HepG2 (cell line): ENCODE data around the gene ACACA. TPM values are rescaled to one million over a fixed set of nuclear protein-coding genes. Genes with fewer than 3 reads are reported as not detected.
A peak's percentile ranks its signal among the peaks of the same experiment; 100 is the strongest.

Source experiments
- ATAC-seq: fragments of 200-7000 bp; cut with Tn5 transposase; 3 replicates; pipeline ENCODE4 v1.9.1; 2020; ENCODE audit warnings: mild to moderate bottlenecking, moderate library complexity
- BruUV-seq: library from RNA; stranded (reverse); fragments of 400-500 nt; replicated peaks from 2 replicates; lab custom pipeline; 2021; lab: Mats Ljungman, UMichigan
- CTCF ChIA-PET: fragments of 300-600 bp; formaldehyde crosslinking; extraction: SDS; loops from one replicate; lab custom pipeline; 2021; ENCODE audit warnings: low total read pairs, inconsistent platforms, low intra/inter-chr PET ratio; lab: Yijun Ruan, JAX
- POLR2A ChIA-PET: fragments of 350-600 bp; sonication (Branson Sonifier 250); formaldehyde crosslinking; loops from one replicate; lab custom pipeline; 2020; ENCODE audit warnings: antibody characterized with exemption, inconsistent platforms; lab: Yijun Ruan, JAX
- DNase-seq: peaks from one replicate; pipeline ENCODE4 v3.0.0-alpha.2; 2015; ENCODE audit warnings: low spot score
- FAIRE-seq: peaks from 3 replicates; lab custom pipeline; 2011; peaks lifted over from hg19 to GRCh38; lab: Jason Lieb, UNC
- H2AFZ ChIP-seq: one replicate; pipeline ENCODE4 v1.6.1; 2011; ENCODE audit warnings: low read length, inconsistent platforms
- H3K27ac ChIP-seq: fragments of 300-600 bp; 3 replicates; pipeline ENCODE4 v1.8.0; 2011; ENCODE audit warnings: mixed run types, mild to moderate bottlenecking, mixed read lengths, low read length, inconsistent platforms; ENCODE audit not compliant: insufficient read depth; ENCODE audit errors: extremely low read length
- H3K27me3 ChIP-seq, 2 experiments: fragments of 200-600 bp in 1 of 2; 2 replicates in 1 of 2; 3 replicates in 1 of 2; pipeline versions ENCODE4 v1.6.0 to v1.8.0; 2011; ENCODE audit warnings: low read length in 2 of 2, mild to moderate bottlenecking in 2 of 2, moderate library complexity in 2 of 2, inconsistent platforms in 1 of 2; ENCODE audit not compliant: insufficient read depth in 2 of 2, control insufficient read depth in 1 of 2
- H3K36me3 ChIP-seq, 2 experiments: fragments of 200-600 bp in 1 of 2; replicated peaks in 1 of 2; 2 replicates in 1 of 2; 3 replicates in 1 of 2; pipeline versions ENCODE4 v1.5.1 to v1.8.0; 2011; ENCODE audit warnings: low read length in 2 of 2, inconsistent platforms in 1 of 2; ENCODE audit not compliant: insufficient read depth in 2 of 2, control insufficient read depth in 1 of 2
- H3K4me1 ChIP-seq: 2 replicates; pipeline ENCODE4 v1.5.1; 2012; ENCODE audit warnings: low read length, inconsistent platforms; ENCODE audit not compliant: insufficient read depth
- H3K4me2 ChIP-seq: 2 replicates; pipeline ENCODE4 v1.6.0; 2011; ENCODE audit warnings: low read depth, low read length, inconsistent platforms
- H3K4me3 ChIP-seq, 3 experiments: fragments of 200-600 bp in 1 of 3; sonication (generic), shearing (Covaris generic) in 1 of 3; replicated peaks in 1 of 3; 2 replicates each; pipeline ENCODE4 v1.5.1; 2011 to 2016; ENCODE audit warnings: low read length in 3 of 3, inconsistent platforms in 2 of 3, low read depth in 2 of 3, mild to moderate bottlenecking in 2 of 3, control low read depth in 1 of 3, mixed read lengths in 1 of 3; ENCODE audit not compliant: insufficient read depth in 1 of 3
- H3K79me2 ChIP-seq: one replicate; pipeline ENCODE4 v1.6.1; 2011; ENCODE audit warnings: low read length, inconsistent platforms; ENCODE audit not compliant: insufficient read depth
- H3K9ac ChIP-seq: 2 replicates; pipeline ENCODE4 v1.6.0; 2011; ENCODE audit warnings: mild to moderate bottlenecking, low read depth, low read length, inconsistent platforms; ENCODE audit not compliant: insufficient read depth
- H3K9me3 ChIP-seq: 2 replicates; pipeline ENCODE4 v1.5.1; 2012; ENCODE audit warnings: mild to moderate bottlenecking, low read length
- H4K20me1 ChIP-seq: 2 replicates; pipeline ENCODE4 v1.6.0; 2011; ENCODE audit warnings: inconsistent platforms, mild to moderate bottlenecking, low read length, moderate library complexity; ENCODE audit not compliant: insufficient read depth
- ARID2 ChIP-seq: sonication (generic); formaldehyde crosslinking; IDR thresholded peaks from 2 replicates; pipeline ENCODE4 v1.8.1; 2022; ENCODE audit warnings: mild to moderate bottlenecking, missing genetic modification reagents, borderline replicate concordance
- CAMTA2 ChIP-seq: sonication (generic); formaldehyde crosslinking; IDR thresholded peaks from 2 replicates; pipeline ENCODE4 v1.4.0; 2020; ENCODE audit warnings: mild to moderate bottlenecking, missing genetic modification reagents, borderline replicate concordance
- CEBPB ChIP-seq: IDR thresholded peaks from 2 replicates; pipeline ENCODE4 v1.6.1; 2011; ENCODE audit warnings: low read depth, low read length, improper control_type of control experiment, borderline replicate concordance
- CEBPG ChIP-seq: IDR thresholded peaks from 2 replicates; pipeline ENCODE4 v1.6.1; 2016
- HINFP ChIP-seq: sonication (generic); formaldehyde crosslinking; IDR thresholded peaks from 2 replicates; pipeline ENCODE4 v1.4.0; 2020; ENCODE audit warnings: low read depth, mild to moderate bottlenecking, missing genetic modification reagents
- NAIF1 ChIP-seq: sonication (generic); formaldehyde crosslinking; IDR thresholded peaks from 2 replicates; pipeline ENCODE4 v1.5.0; 2020; ENCODE audit warnings: mild to moderate bottlenecking, missing genetic modification reagents, borderline replicate concordance
- NFRKB ChIP-seq: fragments of 450-650 bp; IDR thresholded peaks from 2 replicates; pipeline ENCODE4 v1.6.1; 2017
- SETDB1 ChIP-seq: sonication (generic); formaldehyde crosslinking; IDR thresholded peaks from 2 replicates; pipeline ENCODE4 v1.5.1; 2020; ENCODE audit warnings: missing genetic modification reagents, mild to moderate bottlenecking, borderline replicate concordance
- TARDBP ChIP-seq: sonication (generic); formaldehyde crosslinking; IDR thresholded peaks from 2 replicates; pipeline ENCODE4 v1.8.0; 2022; ENCODE audit warnings: mild to moderate bottlenecking, missing genetic modification reagents
- YY1 ChIP-seq: IDR thresholded peaks from 2 replicates; pipeline ENCODE4 v1.6.1; 2011; ENCODE audit warnings: low read length, low read depth, moderate library complexity, mild to moderate bottlenecking; ENCODE audit not compliant: insufficient read depth, insufficient replicate concordance
- ZBTB7A ChIP-seq: sonication (generic); formaldehyde crosslinking; IDR thresholded peaks from 2 replicates; pipeline ENCODE4 v1.8.0; 2022; ENCODE audit warnings: mild to moderate bottlenecking, missing genetic modification reagents
- ZNF10 ChIP-seq: sonication (generic); formaldehyde crosslinking; IDR thresholded peaks from 2 replicates; pipeline ENCODE4 v1.4.0; 2020; ENCODE audit warnings: mild to moderate bottlenecking, low read depth, missing genetic modification reagents, borderline replicate concordance
- ZNF282 ChIP-seq: fragments of 450-650 bp; IDR thresholded peaks from 2 replicates; pipeline ENCODE4 v1.6.1; 2018; ENCODE audit not compliant: partially characterized antibody
- ZNF407 ChIP-seq: sonication (generic); formaldehyde crosslinking; IDR thresholded peaks from one replicate; pipeline ENCODE4 v1.5.1; 2020; ENCODE audit warnings: mild to moderate bottlenecking, missing genetic modification reagents; ENCODE audit errors: not compliant biosample characterization
- WGBS: methylation state at CpG from one replicate; pipeline ENCODE4 v1.1.6; 2017; ENCODE audit warnings: low lambda C conversion rate; 5-methylcytosine and 5-hydroxymethylcytosine counted together
- in situ Hi-C: cut with HindIII; loops from 2 replicates; pipeline ENCODE4 v1.10.0; 2017; ENCODE audit warnings: low pct_unique_long_range_greater_than_20kb; ENCODE audit not compliant: extremely low pct_ligation_motif_present
- intact Hi-C: fragments of 100-400 bp; cut with micrococcal nuclease; formaldehyde crosslinking; loops from one replicate; pipeline ENCODE4 v1.10.0; 2022; ENCODE audit not compliant: unreplicated experiment
- polyA plus RNA-seq, 8 experiments: library from polyadenylated mRNA; depleted of rRNA in 3 of 8; stranded (reverse) in 7 of 8; unstranded in 1 of 8; fragments of >200 nt; fragmentation: Illumina TruSeq in 4 of 8; extraction: Trizol in 4 of 8; gene quantifications; 2 replicates each; pipeline versions ENCODE4 v1.2.1 to v1.2.3, GENCODE V29; 2011 to 2016; ENCODE audit warnings: low read depth in 4 of 8, missing spikeins in 1 of 8, mixed read lengths in 1 of 8; ENCODE audit not compliant: insufficient read depth in 1 of 8
- total RNA-seq, 5 experiments: library from RNA; depleted of rRNA; stranded (reverse); fragments of >200 nt; fragmentation: Illumina TruSeq; extraction: Trizol; gene quantifications; 2 replicates each; pipeline ENCODE4 v1.2.3, GENCODE V29; 2016; ENCODE audit warnings: low read depth in 1 of 5

The ACACA gene
- total and polyA plus RNA-seq, 2 of the 13 experiments (the other 11 are each of a cell fraction or from before 2014, with no cell fraction given) = 39.2 to 47.2 TPM

- no peak for TF ChIP-seq HINFP
- TF ChIP-seq CAMTA2 (CRISPR knock-in tag) = no peak
- TF ChIP-seq ZBTB7A = no peak
- TF ChIP-seq NAIF1 (CRISPR knock-in tag) = no peak
- TF ChIP-seq YY1 = no peak
- TF ChIP-seq ZNF10 (CRISPR knock-in tag) = no peak
These were observed 45.1 kb downstream of the ACACA start (continued) for GRCh38 chr17:37361543-37361942.

- H3K9me3 ChIP-seq = no peaks in the 10 kb centered on the region
- H3K4me3 ChIP-seq = no peak overlapping the region
- ATAC-seq (no peak), DNase-seq (no peak), FAIRE-seq (no peak)
- ChIA-PET CTCF (interaction anchor here (0.9 kb wide), 1 partner anchor 13 kb away, joined by 3 read pairs; no protein-coding TSS in a partner anchor), POLR2A (interaction anchor here (1.7 kb wide), 1 partner anchor 13 kb away, joined by 4 read pairs; no protein-coding TSS in a partner anchor)
- peaks cover 36% of the 10 kb centered on the region for H3K4me1 ChIP-seq
- no peaks in the 10 kb centered on the region for H3K36me3 ChIP-seq
- H3K4me2 ChIP-seq = no peak overlapping the region
- intact Hi-C loops (no loop called here), in situ Hi-C loops (no loop called here)
- H4K20me1 ChIP-seq = 0 out of 2 replicates have a peak, but pooled peaks cover 9% of the 10 kb centered on the region
- H3K27me3 ChIP-seq = no peaks in the 10 kb centered on the region; a peak in 2 of 5 replicates
- no peak overlapping the region for H2AFZ ChIP-seq
- H3K9ac ChIP-seq = no peak overlapping the region
- TF ChIP-seq CEBPB (0 out of 2 replicates have a peak, but pooled peaks have one; percentile 15), CEBPG (CRISPR knock-in tag) (no peak), NFRKB (no peak), ARID2 (CRISPR knock-in tag) (no peak), TARDBP (CRISPR knock-in tag) (no peak), ZNF282 (no peak), SETDB1 (no peak), ZNF407 (no peak)
- whole genome bisulfite sequencing = 96% methylated on average over 3 of the region's 3 CpGs
- H3K79me2 ChIP-seq = peaks cover 29% of the 10 kb centered on the region
- no TSS peak for BruUV-seq
- H3K27ac ChIP-seq = no peak overlapping the region
These were observed 46.0 kb downstream of the ACACA start for GRCh38 chr17:37360632-37361031.
